Parathyroid adenoma (tissue), 2 donors: ENCODE data around the gene SLC39A10.

Experiments used
- H2AFZ ChIP-seq: fragments of 300-600 bp; sonication (generic); one replicate; pipeline ENCODE4 v1.7.0; 2017; ENCODE audit warnings: antibody characterized with exemption, mild to moderate bottlenecking
- H3K27ac ChIP-seq: fragments of 300-600 bp; sonication (generic); one replicate; pipeline ENCODE4 v1.7.0; 2017
- H3K27me3 ChIP-seq: fragments of 300-600 bp; sonication (generic); one replicate; pipeline ENCODE4 v1.7.0; 2017; ENCODE audit warnings: low read length; ENCODE audit not compliant: control insufficient read depth, insufficient read depth
- H3K36me3 ChIP-seq: fragments of 300-600 bp; sonication (generic); one replicate; pipeline ENCODE4 v1.7.0; 2017; ENCODE audit warnings: low read length; ENCODE audit not compliant: control insufficient read depth, insufficient read depth
- H3K4me1 ChIP-seq: fragments of 300-600 bp; sonication (generic); one replicate; pipeline ENCODE4 v1.7.0; 2017; ENCODE audit warnings: control low read depth
- H3K4me2 ChIP-seq: fragments of 300-600 bp; sonication (generic); one replicate; pipeline ENCODE4 v1.7.0; 2017; ENCODE audit warnings: low read length
- H3K4me3 ChIP-seq: fragments of 300-600 bp; sonication (generic); one replicate; pipeline ENCODE4 v1.7.0; 2017; ENCODE audit warnings: low read depth, low read length
- H3K79me2 ChIP-seq: fragments of 300-600 bp; sonication (generic); one replicate; pipeline ENCODE4 v1.7.0; 2017; ENCODE audit warnings: control low read depth
- H3K9ac ChIP-seq: fragments of 300-600 bp; sonication (generic); one replicate; pipeline ENCODE4 v1.7.0; 2017; ENCODE audit warnings: mild to moderate bottlenecking
- H3K9me3 ChIP-seq: fragments of 300-600 bp; sonication (generic); one replicate; pipeline ENCODE4 v1.7.0; 2017; ENCODE audit warnings: low read length; ENCODE audit not compliant: control insufficient read depth
- TF ChIP-seq, protein P1 (sequence below): fragments of 300-600 bp; sonication (generic); IDR thresholded peaks from one replicate; pipeline ENCODE4 v1.7.0; 2017; ENCODE audit warnings: antibody characterized with exemption, mild to moderate bottlenecking
- donor health status: primary hyperparathyroidism.

The SLC39A10 gene

DNA sequence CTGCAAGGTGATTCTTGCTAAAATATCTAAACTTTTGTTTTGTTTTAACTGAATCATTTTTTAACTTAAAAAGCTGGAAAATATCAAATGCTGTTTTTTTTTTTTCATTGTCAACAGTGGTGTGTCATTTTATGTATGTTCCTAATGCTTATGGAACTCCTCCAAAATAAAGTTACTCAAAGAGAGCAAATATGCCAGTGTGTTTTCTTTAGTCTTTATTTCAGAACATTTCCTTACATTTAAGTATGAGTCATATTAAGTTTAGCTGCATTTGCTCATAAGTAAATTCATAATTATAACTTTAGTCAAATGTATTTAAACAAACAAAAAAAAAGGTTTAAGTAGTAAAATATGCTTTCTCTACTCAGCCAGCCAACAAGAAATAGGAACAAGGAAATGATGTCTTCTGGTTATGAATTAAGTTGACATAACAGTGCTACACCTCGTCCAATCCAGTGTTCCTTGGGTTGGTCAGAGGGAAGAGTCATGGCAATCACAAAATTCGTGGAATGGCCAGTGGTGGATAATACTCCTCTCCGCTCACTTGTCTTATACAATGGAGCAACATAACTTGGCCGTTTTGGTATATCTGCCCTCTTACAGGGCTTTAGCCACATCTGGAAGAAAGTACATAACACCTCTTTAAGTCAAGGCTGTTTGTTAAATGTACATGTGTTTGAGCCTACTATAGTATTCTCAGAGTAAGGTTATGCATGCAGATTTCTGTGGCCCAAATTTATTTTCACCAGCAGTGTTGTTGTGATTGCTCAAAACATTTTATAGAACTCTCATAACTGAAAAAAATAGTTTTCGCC is 80.7 kb downstream of the SLC39A10 start:
- H3K36me3 ChIP-seq: no peaks in the 10 kb centered on the region
- H3K79me2 ChIP-seq: no peaks in the 10 kb centered on the region
- H3K4me1 ChIP-seq: no peaks in the 10 kb centered on the region
- TF ChIP-seq, protein P1, sequence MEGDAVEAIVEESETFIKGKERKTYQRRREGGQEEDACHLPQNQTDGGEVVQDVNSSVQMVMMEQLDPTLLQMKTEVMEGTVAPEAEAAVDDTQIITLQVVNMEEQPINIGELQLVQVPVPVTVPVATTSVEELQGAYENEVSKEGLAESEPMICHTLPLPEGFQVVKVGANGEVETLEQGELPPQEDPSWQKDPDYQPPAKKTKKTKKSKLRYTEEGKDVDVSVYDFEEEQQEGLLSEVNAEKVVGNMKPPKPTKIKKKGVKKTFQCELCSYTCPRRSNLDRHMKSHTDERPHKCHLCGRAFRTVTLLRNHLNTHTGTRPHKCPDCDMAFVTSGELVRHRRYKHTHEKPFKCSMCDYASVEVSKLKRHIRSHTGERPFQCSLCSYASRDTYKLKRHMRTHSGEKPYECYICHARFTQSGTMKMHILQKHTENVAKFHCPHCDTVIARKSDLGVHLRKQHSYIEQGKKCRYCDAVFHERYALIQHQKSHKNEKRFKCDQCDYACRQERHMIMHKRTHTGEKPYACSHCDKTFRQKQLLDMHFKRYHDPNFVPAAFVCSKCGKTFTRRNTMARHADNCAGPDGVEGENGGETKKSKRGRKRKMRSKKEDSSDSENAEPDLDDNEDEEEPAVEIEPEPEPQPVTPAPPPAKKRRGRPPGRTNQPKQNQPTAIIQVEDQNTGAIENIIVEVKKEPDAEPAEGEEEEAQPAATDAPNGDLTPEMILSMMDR: no peak
- no peak overlapping the region for H3K4me2 ChIP-seq
- no peak overlapping the region for H3K27ac ChIP-seq
- no peak overlapping the region for H3K9ac ChIP-seq
- H3K9me3 ChIP-seq: no peaks in the 10 kb centered on the region
- no peak overlapping the region for H2AFZ ChIP-seq
- no peaks in the 10 kb centered on the region for H3K27me3 ChIP-seq
- no peak overlapping the region for H3K4me3 ChIP-seq

GRCh38 chr2:195741191-195741590 is 84.2 kb downstream of the SLC39A10 start:
- Histone ChIP-seq H3K27me3 (no peaks in the 10 kb centered on the region), H3K4me3 (no peak overlapping the region), H3K27ac (no peak overlapping the region), H3K4me1 (no peaks in the 10 kb centered on the region), H2AFZ (no peak overlapping the region), H3K9me3 (no peaks in the 10 kb centered on the region), H3K36me3 (no peaks in the 10 kb centered on the region), H3K79me2 (no peaks in the 10 kb centered on the region), H3K9ac (no peak overlapping the region), H3K4me2 (no peak overlapping the region)
- TF ChIP-seq, protein P1: no peak

GRCh38 chr2:195756218-195756942 is 99.4 kb downstream of the SLC39A10 start:
- H3K79me2 ChIP-seq: no peaks in the 10 kb centered on the region
- no peak overlapping the region for H3K4me2 ChIP-seq
- no peaks in the 10 kb centered on the region for H3K9me3 ChIP-seq
- no peaks in the 10 kb centered on the region for H3K36me3 ChIP-seq
- H3K4me3 ChIP-seq: no peak overlapping the region
- H3K9ac ChIP-seq: no peak overlapping the region
- no peaks in the 10 kb centered on the region for H3K27me3 ChIP-seq
- H3K27ac ChIP-seq: no peak overlapping the region
- H2AFZ ChIP-seq: no peak overlapping the region
- TF ChIP-seq, protein P1: no peak
- H3K4me1 ChIP-seq: no peaks in the 10 kb centered on the region

DNA sequence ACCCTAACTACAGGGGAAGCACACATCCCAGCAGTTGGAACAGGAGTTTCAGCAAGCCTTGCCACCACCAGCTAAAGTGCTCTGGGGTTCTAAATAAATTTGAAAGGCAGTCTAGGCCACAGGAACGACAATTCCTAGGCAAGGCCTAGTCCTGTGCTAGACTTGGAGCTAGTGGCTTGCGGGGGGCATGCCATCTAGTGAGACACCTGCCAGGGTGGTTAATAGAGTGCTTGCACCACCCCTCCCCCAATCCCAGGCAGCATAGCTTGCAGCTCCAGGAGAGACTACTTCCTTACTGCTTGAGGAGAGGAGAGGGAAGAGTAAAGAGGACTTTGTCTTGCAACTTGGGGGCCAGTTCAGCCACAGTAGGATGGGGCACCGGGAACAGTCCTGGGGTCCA is 101.8 kb downstream of the SLC39A10 start:
- TF ChIP-seq, protein P1: no peak
- Histone ChIP-seq H3K79me2 (no peaks in the 10 kb centered on the region), H3K4me1 (no peaks in the 10 kb centered on the region), H3K27ac (no peak overlapping the region), H3K36me3 (no peaks in the 10 kb centered on the region), H2AFZ (no peak overlapping the region), H3K9ac (no peak overlapping the region), H3K4me2 (no peak overlapping the region), H3K9me3 (no peaks in the 10 kb centered on the region), H3K4me3 (no peak overlapping the region), H3K27me3 (no peaks in the 10 kb centered on the region)
